Liver (tissue), 9 donors: Measurements from ENCODE around the gene DLL1. TPM values are rescaled to one million over a fixed set of nuclear protein-coding genes. Genes with fewer than 3 reads are reported as not detected.

ENCODE experiments used
- DNase-seq: peaks from one replicate; pipeline ENCODE4 v3.0.0-alpha.2; 2017; ENCODE audit warnings: low spot score
- H3K27ac ChIP-seq, 2 donors: one replicate each; pipeline ENCODE4 v1.7.0; 2013; ENCODE audit warnings: inconsistent platforms in 2 of 2, low read length in 2 of 2, control low read depth in 1 of 2, low read depth in 1 of 2, mild to moderate bottlenecking in 1 of 2
- H3K27me3 ChIP-seq, 4 donors: one replicate each; pipeline versions ENCODE4 v1.6.1 to v1.7.0; 2013; ENCODE audit warnings: low read length in 3 of 4, inconsistent platforms in 1 of 4, mild to moderate bottlenecking in 1 of 4, moderate library complexity in 1 of 4; ENCODE audit not compliant: control insufficient read depth in 4 of 4, insufficient read depth in 4 of 4
- H3K36me3 ChIP-seq, 4 donors: one replicate each; pipeline versions ENCODE4 v1.6.1 to v1.7.0; 2013; ENCODE audit warnings: low read length in 3 of 4, mild to moderate bottlenecking in 3 of 4, low read depth in 1 of 4, moderate library complexity in 1 of 4; ENCODE audit not compliant: control insufficient read depth in 4 of 4, insufficient read depth in 3 of 4
- H3K4me1 ChIP-seq, 4 donors: one replicate each; pipeline versions ENCODE4 v1.6.1 to v1.7.0; 2013; ENCODE audit warnings: low read length in 3 of 4, mild to moderate bottlenecking in 3 of 4, moderate library complexity in 1 of 4; ENCODE audit not compliant: control insufficient read depth in 4 of 4, insufficient read depth in 4 of 4
- H3K4me3 ChIP-seq, 3 donors: one replicate each; pipeline versions ENCODE4 v1.6.1 to v1.7.0; 2013; ENCODE audit warnings: low read length in 3 of 3, control low read depth in 1 of 3, low read depth in 1 of 3, mild to moderate bottlenecking in 1 of 3
- H3K9ac ChIP-seq, 2 donors: one replicate each; pipeline ENCODE4 v1.7.0; 2013; ENCODE audit warnings: low read length in 2 of 2, mild to moderate bottlenecking in 2 of 2, moderate library complexity in 2 of 2, control low read depth in 1 of 2, low read depth in 1 of 2
- H3K9me3 ChIP-seq, 4 donors: one replicate each; pipeline versions ENCODE4 v1.6.1 to v1.7.0; 2013; ENCODE audit warnings: low read length in 3 of 4; ENCODE audit not compliant: control insufficient read depth in 4 of 4
- CTCF ChIP-seq: fragments of 150-350 bp; IDR thresholded peaks from 2 replicates; pipeline ENCODE4 v1.5.1; 2017; ENCODE audit warnings: improper control_type of control experiment, low read depth, low read length; ENCODE audit not compliant: missing input control
- EGR1 ChIP-seq, 2 donors: IDR thresholded peaks; 2 replicates each; pipeline ENCODE4 v1.6.1; 2016 to 2018; ENCODE audit warnings: antibody characterized with exemption in 2 of 2, low read depth in 2 of 2
- FOXA1 ChIP-seq: IDR thresholded peaks from 2 replicates; pipeline ENCODE4 v1.6.1; 2016; ENCODE audit warnings: antibody characterized with exemption
- FOXA2 ChIP-seq: IDR thresholded peaks from 2 replicates; pipeline ENCODE4 v1.6.1; 2016; ENCODE audit warnings: antibody characterized with exemption
- GABPA ChIP-seq, 2 donors: IDR thresholded peaks in 1 of 2; conservative IDR thresholded peaks in 1 of 2; 2 replicates each; pipeline ENCODE4 v1.6.1; 2016; ENCODE audit warnings: antibody characterized with exemption in 2 of 2, mild to moderate bottlenecking in 1 of 2, moderate library complexity in 1 of 2
- HNF4A ChIP-seq, 2 donors: conservative IDR thresholded peaks; 2 replicates each; pipeline ENCODE4 v1.6.1; 2016; ENCODE audit warnings: antibody characterized with exemption in 2 of 2, mild to moderate bottlenecking in 2 of 2
- HNF4G ChIP-seq: IDR thresholded peaks from 2 replicates; pipeline ENCODE4 v1.6.1; 2016; ENCODE audit warnings: antibody characterized with exemption
- JUND ChIP-seq, 2 donors: IDR thresholded peaks; 2 replicates each; pipeline ENCODE4 v1.6.1; 2016; ENCODE audit warnings: antibody characterized with exemption in 2 of 2
- NR2F2 ChIP-seq: IDR thresholded peaks from 2 replicates; pipeline ENCODE4 v1.6.1; 2016; ENCODE audit warnings: antibody characterized with exemption
- RAD21 ChIP-seq, 2 donors: IDR thresholded peaks; 2 replicates each; pipeline ENCODE4 v1.6.1; 2016; ENCODE audit warnings: antibody characterized with exemption in 2 of 2, mild to moderate bottlenecking in 2 of 2
- RXRA ChIP-seq, 2 donors: IDR thresholded peaks; 2 replicates each; pipeline ENCODE4 v1.6.1; 2017 to 2018; ENCODE audit warnings: antibody characterized with exemption in 2 of 2, mild to moderate bottlenecking in 1 of 2
- SP1 ChIP-seq: IDR thresholded peaks from 2 replicates; pipeline ENCODE4 v1.6.1; 2018; ENCODE audit warnings: antibody characterized with exemption, mild to moderate bottlenecking
- TAF1 ChIP-seq: conservative IDR thresholded peaks from 2 replicates; pipeline ENCODE4 v1.6.1; 2016; ENCODE audit warnings: antibody characterized with exemption, mild to moderate bottlenecking
- YY1 ChIP-seq: IDR thresholded peaks from 2 replicates; pipeline ENCODE4 v1.6.1; 2016; ENCODE audit warnings: antibody characterized with exemption, mild to moderate bottlenecking
- ZBTB33 ChIP-seq: IDR thresholded peaks from 2 replicates; pipeline ENCODE4 v1.6.1; 2016; ENCODE audit warnings: antibody characterized with exemption
- WGBS: extraction: QIAGEN DNeasy Blood & Tissue Kit; methylation state at CpG from one replicate; pipeline ENCODE4 v1.1.7; 2013; 5-methylcytosine and 5-hydroxymethylcytosine counted together
- polyA plus RNA-seq, 2 donors: library from polyadenylated mRNA; stranded (reverse) in 1 of 2; unstranded in 1 of 2; fragments of 200-250 nt in 1 of 2; fragments of >200 nt in 1 of 2; fragmentation: Nextera tagmentation in 1 of 2; extraction: Ambion mirVana in 1 of 2; gene quantifications; one replicate each; pipeline versions ENCODE4 v1.2.1 to v1.2.3, GENCODE V29; 2013 to 2015
- total RNA-seq, 2 donors: library from RNA; depleted of rRNA; stranded (reverse); fragments of >200 nt; gene quantifications; one replicate each; pipeline ENCODE4 v1.2.3, GENCODE V29; 2014
- TF ChIP-seq, protein P1 (sequence below): IDR thresholded peaks from 2 replicates; pipeline ENCODE4 v1.6.1; 2016; ENCODE audit warnings: antibody characterized with exemption
- TF ChIP-seq, protein P2 (sequence below): IDR thresholded peaks from 2 replicates; pipeline ENCODE4 v1.6.1; 2016; ENCODE audit warnings: antibody characterized with exemption, mild to moderate bottlenecking
- TF ChIP-seq, protein P3 (sequence below): IDR thresholded peaks from 2 replicates; pipeline ENCODE4 v1.6.1; 2016; ENCODE audit warnings: antibody characterized with exemption
- donor health status: healthy.
- donor health status: healthy.
- donor health status: healthy.
- donor health status: healthy.
- donor health status: healthy.

DLL1 gene
- total and polyA plus RNA-seq, 4 donors = 1.0 to 2.3 (median 1.7) TPM

- no peak for DNase-seq
- Histone ChIP-seq H3K4me1 (peaks cover 3 to 24% (median 8%) of the 10 kb centered on the region in 4 donors), H3K9me3 (no peaks in the 10 kb centered on the region), H3K9ac (no peak overlapping the region), H3K27ac (no peak overlapping the region), H3K27me3 (peaks cover 0 to 12% (median 3%) of the 10 kb centered on the region in 4 donors), H3K36me3 (peaks cover 0 to 3% (median 0%) of the 10 kb centered on the region in 4 donors), H3K4me3 (no peak overlapping the region)
- 89% methylated on average over 15 of the region's 15 CpGs for WGBS
- TF ChIP-seq HNF4G (no peak), JUND (IDR thresholded peaks at IDR 0.05) (no peak), RXRA (IDR thresholded peaks at IDR 0.05) (no peak), GABPA (IDR thresholded peaks at IDR 0.05 in 1 of 2, conservative IDR thresholded peaks at IDR 0.05 in 1 of 2) (no peak), FOXA2 (no peak), HNF4A (conservative IDR thresholded peaks at IDR 0.05) (no peak), EGR1 (IDR thresholded peaks at IDR 0.05; ENCODE audit: low read depth in 2 of 2) (no peak), YY1 (no peak), NR2F2 (no peak), RAD21 (IDR thresholded peaks at IDR 0.05) (no peak), SP1 (no peak), FOXA1 (no peak), CTCF (no peak), ZBTB33 (no peak), TAF1 (no peak)
- TF ChIP-seq, protein P1, sequence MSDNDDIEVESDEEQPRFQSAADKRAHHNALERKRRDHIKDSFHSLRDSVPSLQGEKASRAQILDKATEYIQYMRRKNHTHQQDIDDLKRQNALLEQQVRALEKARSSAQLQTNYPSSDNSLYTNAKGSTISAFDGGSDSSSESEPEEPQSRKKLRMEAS = no peak
- TF ChIP-seq, protein P2, sequence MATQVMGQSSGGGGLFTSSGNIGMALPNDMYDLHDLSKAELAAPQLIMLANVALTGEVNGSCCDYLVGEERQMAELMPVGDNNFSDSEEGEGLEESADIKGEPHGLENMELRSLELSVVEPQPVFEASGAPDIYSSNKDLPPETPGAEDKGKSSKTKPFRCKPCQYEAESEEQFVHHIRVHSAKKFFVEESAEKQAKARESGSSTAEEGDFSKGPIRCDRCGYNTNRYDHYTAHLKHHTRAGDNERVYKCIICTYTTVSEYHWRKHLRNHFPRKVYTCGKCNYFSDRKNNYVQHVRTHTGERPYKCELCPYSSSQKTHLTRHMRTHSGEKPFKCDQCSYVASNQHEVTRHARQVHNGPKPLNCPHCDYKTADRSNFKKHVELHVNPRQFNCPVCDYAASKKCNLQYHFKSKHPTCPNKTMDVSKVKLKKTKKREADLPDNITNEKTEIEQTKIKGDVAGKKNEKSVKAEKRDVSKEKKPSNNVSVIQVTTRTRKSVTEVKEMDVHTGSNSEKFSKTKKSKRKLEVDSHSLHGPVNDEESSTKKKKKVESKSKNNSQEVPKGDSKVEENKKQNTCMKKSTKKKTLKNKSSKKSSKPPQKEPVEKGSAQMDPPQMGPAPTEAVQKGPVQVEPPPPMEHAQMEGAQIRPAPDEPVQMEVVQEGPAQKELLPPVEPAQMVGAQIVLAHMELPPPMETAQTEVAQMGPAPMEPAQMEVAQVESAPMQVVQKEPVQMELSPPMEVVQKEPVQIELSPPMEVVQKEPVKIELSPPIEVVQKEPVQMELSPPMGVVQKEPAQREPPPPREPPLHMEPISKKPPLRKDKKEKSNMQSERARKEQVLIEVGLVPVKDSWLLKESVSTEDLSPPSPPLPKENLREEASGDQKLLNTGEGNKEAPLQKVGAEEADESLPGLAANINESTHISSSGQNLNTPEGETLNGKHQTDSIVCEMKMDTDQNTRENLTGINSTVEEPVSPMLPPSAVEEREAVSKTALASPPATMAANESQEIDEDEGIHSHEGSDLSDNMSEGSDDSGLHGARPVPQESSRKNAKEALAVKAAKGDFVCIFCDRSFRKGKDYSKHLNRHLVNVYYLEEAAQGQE = no peak
- TF ChIP-seq, protein P3, sequence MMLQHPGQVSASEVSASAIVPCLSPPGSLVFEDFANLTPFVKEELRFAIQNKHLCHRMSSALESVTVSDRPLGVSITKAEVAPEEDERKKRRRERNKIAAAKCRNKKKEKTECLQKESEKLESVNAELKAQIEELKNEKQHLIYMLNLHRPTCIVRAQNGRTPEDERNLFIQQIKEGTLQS = no peak
These were observed 6.6 kb downstream of the DLL1 start for GRCh38 chr6:170284126-170284773.
